ENCODE results near the gene ATP6V0A1.

DNA sequence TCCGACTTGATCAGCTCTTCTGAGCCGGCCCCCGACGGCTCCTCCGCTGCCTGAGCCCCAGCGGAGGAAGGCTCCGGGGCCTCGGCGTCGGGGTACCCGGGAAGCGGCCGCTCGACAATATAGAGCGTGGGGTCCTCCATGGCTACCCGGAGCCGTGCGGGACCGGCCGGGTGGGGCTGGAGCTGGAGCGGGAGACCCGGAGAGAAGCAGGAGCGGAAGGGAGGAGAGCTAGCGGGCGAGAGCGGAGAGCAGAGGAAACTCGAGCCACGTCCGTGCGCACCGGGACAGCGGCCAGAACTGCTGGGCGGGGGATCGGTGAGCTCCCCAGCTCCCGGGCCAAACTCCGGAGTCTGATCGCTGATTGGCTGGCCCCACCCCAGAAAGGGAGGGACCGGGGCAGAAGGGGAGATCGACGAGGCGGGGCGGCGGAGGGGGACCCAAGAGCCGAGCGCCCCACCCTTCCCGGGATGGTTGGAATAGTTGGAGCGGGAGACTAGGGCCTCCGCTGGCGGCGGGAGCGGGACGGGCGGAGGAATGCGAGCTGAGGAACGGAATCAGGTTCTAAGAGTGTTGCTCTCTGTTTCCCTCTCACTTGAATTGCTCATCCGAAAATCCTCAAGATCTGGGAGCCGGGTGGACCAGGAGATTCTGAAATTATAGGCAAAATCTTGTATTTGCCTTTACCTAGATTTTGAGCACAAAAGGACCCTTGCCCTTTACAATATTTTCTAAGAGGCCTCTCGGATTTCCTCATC is 35.5 kb upstream of the ATP6V0A1 start, which contains the start of gene CAVIN1:
- TF ChIP-seq, protein P1, sequence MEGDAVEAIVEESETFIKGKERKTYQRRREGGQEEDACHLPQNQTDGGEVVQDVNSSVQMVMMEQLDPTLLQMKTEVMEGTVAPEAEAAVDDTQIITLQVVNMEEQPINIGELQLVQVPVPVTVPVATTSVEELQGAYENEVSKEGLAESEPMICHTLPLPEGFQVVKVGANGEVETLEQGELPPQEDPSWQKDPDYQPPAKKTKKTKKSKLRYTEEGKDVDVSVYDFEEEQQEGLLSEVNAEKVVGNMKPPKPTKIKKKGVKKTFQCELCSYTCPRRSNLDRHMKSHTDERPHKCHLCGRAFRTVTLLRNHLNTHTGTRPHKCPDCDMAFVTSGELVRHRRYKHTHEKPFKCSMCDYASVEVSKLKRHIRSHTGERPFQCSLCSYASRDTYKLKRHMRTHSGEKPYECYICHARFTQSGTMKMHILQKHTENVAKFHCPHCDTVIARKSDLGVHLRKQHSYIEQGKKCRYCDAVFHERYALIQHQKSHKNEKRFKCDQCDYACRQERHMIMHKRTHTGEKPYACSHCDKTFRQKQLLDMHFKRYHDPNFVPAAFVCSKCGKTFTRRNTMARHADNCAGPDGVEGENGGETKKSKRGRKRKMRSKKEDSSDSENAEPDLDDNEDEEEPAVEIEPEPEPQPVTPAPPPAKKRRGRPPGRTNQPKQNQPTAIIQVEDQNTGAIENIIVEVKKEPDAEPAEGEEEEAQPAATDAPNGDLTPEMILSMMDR (IDR thresholded peaks at IDR 0.05) = peak in 2 of 4 experiments; percentile 12 to 13
- peak; percentile 97 to 99 for TF ChIP-seq POLR2A (IDR thresholded peaks at IDR 0.05)
